HCT116 (cell line): ENCODE data around the gene BET1L. TPM values are rescaled to one million over a fixed set of nuclear protein-coding genes. Genes with fewer than 3 reads are reported as not detected.

Experiments
- ATAC-seq: fragments of 200-7000 bp; cut with Tn5 transposase; 2 replicates; pipeline ENCODE4 v1.9.1; 2020; ENCODE audit warnings: mild to moderate bottlenecking, moderate library complexity
- BruUV-seq: library from RNA; stranded (reverse); fragments of 400-500 nt; replicated peaks from 2 replicates; lab custom pipeline; 2021; lab: Mats Ljungman, UMichigan
- CTCF ChIA-PET: fragments of 300-600 bp; sonication (Branson Sonifier 250); formaldehyde crosslinking; loops from one replicate; lab custom pipeline; 2021; ENCODE audit warnings: antibody characterized with exemption; lab: Charles Lee
- POLR2A ChIA-PET: fragments of 300-600, 350-600 bp; sonication (Branson Sonifier 250); formaldehyde crosslinking; loops from one replicate; lab custom pipeline; 2021; ENCODE audit warnings: antibody characterized with exemption; lab: Charles Lee
- RAD21 ChIA-PET, 2 experiments: fragments of 300-600 bp; sonication (Branson Sonifier 250); formaldehyde crosslinking; loops; one replicate each; lab custom pipeline; 2023; ENCODE audit warnings: low total read pairs in 2 of 2; ENCODE audit not compliant: uncharacterized antibody in 2 of 2, unreplicated experiment in 2 of 2, low non-redundant PET in 1 of 2; lab: Charles Lee
- DNase-seq: peaks from one replicate; pipeline ENCODE4 v3.0.0-alpha.2; 2010; ENCODE audit warnings: low read depth, low spot score
- H2AFZ ChIP-seq: fragments of 200-600 bp; shearing (Covaris generic), sonication (generic); 2 replicates; pipeline ENCODE4 v1.6.1; 2017; ENCODE audit warnings: low read depth, mixed run types, mixed read lengths, antibody characterized with exemption, low read length; ENCODE audit not compliant: poor library complexity, severe bottlenecking
- H3K27ac ChIP-seq: 2 replicates; pipeline ENCODE4 v1.5.1; 2012; ENCODE audit warnings: low read depth, low read length
- H3K27me3 ChIP-seq: fragments of 200-600 bp; sonication (generic); 2 replicates; pipeline ENCODE4 v1.6.1; 2016; ENCODE audit warnings: mixed run types, low read length, mixed read lengths; ENCODE audit not compliant: insufficient read depth
- H3K36me3 ChIP-seq, 2 experiments: fragments of 200-500 bp in 1 of 2; fragments of 200-600 bp in 1 of 2; sonication (Bioruptor generic) in 1 of 2; sonication (generic) in 1 of 2; 2 replicates each; pipeline versions ENCODE4 v1.5.1 to v1.6.1; 2014 to 2016; ENCODE audit warnings: low read length in 2 of 2, inconsistent platforms in 1 of 2, mixed read lengths in 1 of 2, mixed run types in 1 of 2; ENCODE audit not compliant: insufficient read depth in 2 of 2, control insufficient read depth in 1 of 2
- H3K4me1 ChIP-seq, 2 experiments: fragments of 200-600 bp in 1 of 2; sonication (generic) in 1 of 2; 2 replicates each; pipeline versions ENCODE4 v1.5.1 to v1.6.1; 2012 to 2017; ENCODE audit warnings: low read length in 2 of 2, inconsistent platforms in 1 of 2, mild to moderate bottlenecking in 1 of 2, mixed read lengths in 1 of 2, mixed run types in 1 of 2, moderate library complexity in 1 of 2; ENCODE audit not compliant: insufficient read depth in 2 of 2, control insufficient read depth in 1 of 2
- H3K4me2 ChIP-seq: fragments of 200-600 bp; sonication (generic); 2 replicates; pipeline ENCODE4 v1.6.1; 2017; ENCODE audit warnings: mixed run types, low read length, mixed read lengths
- H3K4me3 ChIP-seq, 2 experiments: fragments of 200-600 bp in 1 of 2; sonication (generic) in 1 of 2; replicated peaks in 1 of 2; 2 replicates each; pipeline ENCODE4 v1.5.1; 2011 to 2016; ENCODE audit warnings: low read length in 2 of 2, control low read depth in 1 of 2, low read depth in 1 of 2, mild to moderate bottlenecking in 1 of 2, mixed read lengths in 1 of 2, mixed run types in 1 of 2
- H3K79me2 ChIP-seq: fragments of 200-600 bp; sonication (generic); 2 replicates; pipeline ENCODE4 v1.6.1; 2017; ENCODE audit warnings: mild to moderate bottlenecking, mixed run types, low read length, moderate library complexity, mixed read lengths; ENCODE audit not compliant: insufficient read depth
- H3K9ac ChIP-seq: fragments of 200-600 bp; sonication (generic); 2 replicates; pipeline ENCODE4 v1.6.1; 2016; ENCODE audit warnings: low read length, mixed read lengths
- H3K9me2 ChIP-seq: fragments of 200-600 bp; sonication (generic), shearing (Covaris generic); 2 replicates; pipeline ENCODE4 v1.6.1; 2017; ENCODE audit warnings: mixed run types, mild to moderate bottlenecking, moderate library complexity; ENCODE audit not compliant: insufficient read depth
- H3K9me3 ChIP-seq, 2 experiments: fragments of 200-500 bp in 1 of 2; fragments of 200-600 bp in 1 of 2; sonication (Bioruptor generic) in 1 of 2; sonication (generic) in 1 of 2; 2 replicates each; pipeline ENCODE4 v1.6.1; 2014 to 2017; ENCODE audit warnings: low read length in 2 of 2, mixed read lengths in 2 of 2, inconsistent platforms in 1 of 2, low read depth in 1 of 2, mild to moderate bottlenecking in 1 of 2, mixed run types in 1 of 2, moderate library complexity in 1 of 2; ENCODE audit not compliant: control insufficient read depth in 1 of 2, insufficient read depth in 1 of 2
- H4K20me1 ChIP-seq: fragments of 200-600 bp; sonication (generic), shearing (Covaris generic); 2 replicates; pipeline ENCODE4 v1.6.1; 2017; ENCODE audit warnings: mixed run types, mild to moderate bottlenecking, moderate library complexity; ENCODE audit not compliant: insufficient read depth
- CBX3 ChIP-seq: IDR thresholded peaks from 2 replicates; pipeline ENCODE4 v1.6.1; 2012; ENCODE audit warnings: low read depth
- CEBPB ChIP-seq: IDR thresholded peaks from 2 replicates; pipeline ENCODE4 v1.6.1; 2012; ENCODE audit warnings: low read depth
- CTCF ChIP-seq, 3 experiments: fragments of 200-600 bp in 1 of 3; sonication (generic) in 1 of 3; IDR thresholded peaks in 2 of 3; conservative IDR thresholded peaks in 1 of 3; 2 replicates each; pipeline ENCODE4 v1.5.1; 2012 to 2017; ENCODE audit warnings: low read depth in 2 of 3, low read length in 2 of 3, antibody characterized with exemption in 1 of 3, borderline replicate concordance in 1 of 3, control low read depth in 1 of 3, mild to moderate bottlenecking in 1 of 3, mixed read lengths in 1 of 3, mixed run types in 1 of 3, moderate library complexity in 1 of 3; ENCODE audit not compliant: insufficient read depth in 1 of 3
- EGR1 ChIP-seq: IDR thresholded peaks from 2 replicates; pipeline ENCODE4 v1.6.1; 2012; ENCODE audit warnings: low read depth
- ELF1 ChIP-seq: IDR thresholded peaks from 2 replicates; pipeline ENCODE4 v1.6.1; 2012; ENCODE audit warnings: low read depth, borderline replicate concordance
- JUND ChIP-seq: IDR thresholded peaks from 2 replicates; pipeline ENCODE4 v1.6.1; 2012
- POLR2A ChIP-seq: IDR thresholded peaks from 2 replicates; pipeline ENCODE4 v1.7.0; 2011; ENCODE audit warnings: borderline replicate concordance; ENCODE audit not compliant: insufficient read depth, insufficient read length; ENCODE audit errors: extremely low read depth
- POLR2AphosphoS5 ChIP-seq: IDR thresholded peaks from 2 replicates; pipeline ENCODE4 v1.6.1; 2011; ENCODE audit warnings: mild to moderate bottlenecking, low read depth, low read length, moderate library complexity
- RAD21 ChIP-seq: IDR thresholded peaks from 2 replicates; pipeline ENCODE4 v1.6.1; 2012; ENCODE audit warnings: low read depth, mild to moderate bottlenecking
- SIN3A ChIP-seq: IDR thresholded peaks from 2 replicates; pipeline ENCODE4 v1.6.1; 2012; ENCODE audit warnings: low read depth
- SP1 ChIP-seq: IDR thresholded peaks from 2 replicates; pipeline ENCODE4 v1.6.1; 2012; ENCODE audit warnings: low read depth
- SRF ChIP-seq: IDR thresholded peaks from 2 replicates; pipeline ENCODE4 v1.6.1; 2012; ENCODE audit warnings: low read depth
- ZBTB33 ChIP-seq: IDR thresholded peaks from 2 replicates; pipeline ENCODE4 v1.6.1; 2011; ENCODE audit warnings: mild to moderate bottlenecking, low read length, moderate library complexity; ENCODE audit not compliant: insufficient replicate concordance; ENCODE audit errors: extremely low read depth
- ZFX ChIP-seq: fragments of 450-650 bp; IDR thresholded peaks from 2 replicates; pipeline ENCODE4 v1.6.1; 2017
- intact Hi-C: fragments of 100-400 bp; cut with micrococcal nuclease; formaldehyde crosslinking; loops from 2 replicates; pipeline ENCODE4 v1.10.0; 2022
- total RNA-seq: library from RNA; stranded (reverse); gene quantifications from one replicate; pipeline ENCODE4 v1.2.1, GENCODE V29; 2021; ENCODE audit not compliant: unreplicated experiment

BET1L gene
- total RNA-seq, 1 experiment from 2014 or later: 49.1 TPM

DNA sequence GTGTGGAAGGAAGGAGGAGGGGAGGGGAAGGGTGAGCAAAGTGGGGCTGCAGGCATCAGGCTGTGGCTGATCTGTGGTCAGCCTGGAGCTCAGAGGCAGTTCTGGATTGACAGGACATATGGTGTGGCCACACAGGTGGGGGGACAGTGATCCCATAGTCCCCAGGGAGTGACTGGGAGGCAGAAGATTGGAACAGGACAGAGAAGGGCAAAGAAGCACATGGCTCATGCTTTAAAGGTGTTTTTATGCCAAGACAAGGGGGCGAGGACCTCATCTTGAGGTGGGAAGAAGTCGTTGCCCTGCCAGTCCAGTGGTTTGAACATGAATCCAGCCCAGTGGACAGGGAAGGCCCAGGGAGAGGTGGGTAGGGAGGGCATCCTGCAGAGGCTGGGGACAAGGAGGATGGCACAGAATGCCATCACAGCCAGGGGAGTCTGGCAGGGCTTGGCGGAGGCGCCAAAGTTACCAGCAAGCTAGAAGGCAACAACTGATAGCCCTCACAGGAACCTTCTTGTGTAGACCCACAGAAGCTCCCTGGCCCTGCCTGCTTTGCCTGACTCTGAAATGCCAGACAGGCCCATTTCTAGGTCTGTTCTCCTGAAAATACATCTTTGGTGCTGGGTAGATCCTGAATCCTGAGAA is 3.1 kb downstream of the BET1L start:
- no peaks in the 10 kb centered on the region for H3K27me3 ChIP-seq
- no peak overlapping the region for H3K27ac ChIP-seq
- BruUV-seq: no TSS peak
- peaks cover 6 to 24% of the 10 kb centered on the region in 2 experiments; a peak in 3 of 4 replicates for H3K36me3 ChIP-seq
- ATAC-seq: no peak
- ChIA-PET RAD21 (no interaction called here), POLR2A (interaction anchor here (0.6 kb wide), 1 partner anchor 16 kb away, joined by 5 read pairs; no protein-coding TSS in a partner anchor), CTCF (no interaction called here)
- no peak overlapping the region for H3K9ac ChIP-seq
- H3K9me2 ChIP-seq: no peaks in the 10 kb centered on the region
- intact Hi-C loops: no loop called here
- H4K20me1 ChIP-seq: no peaks in the 10 kb centered on the region
- peaks cover 38% of the 10 kb centered on the region for H3K79me2 ChIP-seq
- H2AFZ ChIP-seq: no peak overlapping the region
- H3K4me1 ChIP-seq: peaks cover 7 to 11% of the 10 kb centered on the region in 2 experiments
- H3K9me3 ChIP-seq: no peaks in the 10 kb centered on the region
- DNase-seq: no peak
- no peak overlapping the region for H3K4me2 ChIP-seq
- H3K4me3 ChIP-seq: no peak overlapping the region
- TF ChIP-seq POLR2AphosphoS5 (no peak), ZFX (no peak), POLR2A (no peak), RAD21 (no peak), CEBPB (no peak)

- Histone ChIP-seq H4K20me1 (no peaks in the 10 kb centered on the region), H3K79me2 (peaks cover 33% of the 10 kb centered on the region), H3K4me1 (peaks cover 7 to 11% of the 10 kb centered on the region in 2 experiments), H3K36me3 (peaks cover 6 to 24% of the 10 kb centered on the region in 2 experiments; a peak in 3 of 4 replicates), H3K9ac (no peak overlapping the region), H3K4me2 (no peak overlapping the region), H2AFZ (no peak overlapping the region), H3K4me3 (no peak overlapping the region), H3K27ac (no peak overlapping the region), H3K9me2 (no peaks in the 10 kb centered on the region), H3K9me3 (no peaks in the 10 kb centered on the region), H3K27me3 (no peaks in the 10 kb centered on the region)
- no peak for DNase-seq
- ChIA-PET POLR2A (interaction anchor here (0.6 kb wide), 1 partner anchor 17 kb away, joined by 5 read pairs; no protein-coding TSS in a partner anchor), CTCF (no interaction called here), RAD21 (no interaction called here)
- intact Hi-C loops: no loop called here
- no TSS peak for BruUV-seq
- ATAC-seq: no peak
- TF ChIP-seq ELF1 (no peak), CBX3 (no peak), CTCF (IDR thresholded peaks at IDR 0.05 in 2 of 3, conservative IDR thresholded peaks at IDR 0.05 in 1 of 3; ENCODE audit: borderline replicate concordance in 1 of 3, insufficient read depth in 1 of 3, low read depth in 2 of 3, low read length in 2 of 3) (no peak), SIN3A (no peak), POLR2A (no peak), SP1 (no peak), ZBTB33 (no peak), EGR1 (no peak), SRF (no peak), JUND (no peak), CEBPB (no peak), ZFX (no peak)
Observed at GRCh38 chr11:203056-203944, 3.9 kb downstream of the BET1L start.
